HCT116 (cell line): ENCODE results near the gene WDR90. TPM values are rescaled to one million over a fixed set of nuclear protein-coding genes. Genes with fewer than 3 reads are reported as not detected.

Source experiments
- ATAC-seq: fragments of 200-7000 bp; cut with Tn5 transposase; 2 replicates; pipeline ENCODE4 v1.9.1; 2020; ENCODE audit warnings: mild to moderate bottlenecking, moderate library complexity
- BruUV-seq: library from RNA; stranded (reverse); fragments of 400-500 nt; replicated peaks from 2 replicates; lab custom pipeline; 2021; lab: Mats Ljungman, UMichigan
- CTCF ChIA-PET: fragments of 300-600 bp; sonication (Branson Sonifier 250); formaldehyde crosslinking; loops from one replicate; lab custom pipeline; 2021; ENCODE audit warnings: antibody characterized with exemption; lab: Charles Lee
- POLR2A ChIA-PET: fragments of 300-600, 350-600 bp; sonication (Branson Sonifier 250); formaldehyde crosslinking; loops from one replicate; lab custom pipeline; 2021; ENCODE audit warnings: antibody characterized with exemption; lab: Charles Lee
- RAD21 ChIA-PET, 2 experiments: fragments of 300-600 bp; sonication (Branson Sonifier 250); formaldehyde crosslinking; loops; one replicate each; lab custom pipeline; 2023; ENCODE audit warnings: low total read pairs in 2 of 2; ENCODE audit not compliant: uncharacterized antibody in 2 of 2, unreplicated experiment in 2 of 2, low non-redundant PET in 1 of 2; lab: Charles Lee
- DNase-seq: peaks from one replicate; pipeline ENCODE4 v3.0.0-alpha.2; 2010; ENCODE audit warnings: low read depth, low spot score
- H2AFZ ChIP-seq: fragments of 200-600 bp; shearing (Covaris generic), sonication (generic); 2 replicates; pipeline ENCODE4 v1.6.1; 2017; ENCODE audit warnings: low read depth, mixed run types, mixed read lengths, antibody characterized with exemption, low read length; ENCODE audit not compliant: poor library complexity, severe bottlenecking
- H3K27ac ChIP-seq: 2 replicates; pipeline ENCODE4 v1.5.1; 2012; ENCODE audit warnings: low read depth, low read length
- H3K27me3 ChIP-seq: fragments of 200-600 bp; sonication (generic); 2 replicates; pipeline ENCODE4 v1.6.1; 2016; ENCODE audit warnings: mixed run types, low read length, mixed read lengths; ENCODE audit not compliant: insufficient read depth
- H3K36me3 ChIP-seq, 2 experiments: fragments of 200-500 bp in 1 of 2; fragments of 200-600 bp in 1 of 2; sonication (Bioruptor generic) in 1 of 2; sonication (generic) in 1 of 2; 2 replicates each; pipeline versions ENCODE4 v1.5.1 to v1.6.1; 2014 to 2016; ENCODE audit warnings: low read length in 2 of 2, inconsistent platforms in 1 of 2, mixed read lengths in 1 of 2, mixed run types in 1 of 2; ENCODE audit not compliant: insufficient read depth in 2 of 2, control insufficient read depth in 1 of 2
- H3K4me1 ChIP-seq, 2 experiments: fragments of 200-600 bp in 1 of 2; sonication (generic) in 1 of 2; 2 replicates each; pipeline versions ENCODE4 v1.5.1 to v1.6.1; 2012 to 2017; ENCODE audit warnings: low read length in 2 of 2, inconsistent platforms in 1 of 2, mild to moderate bottlenecking in 1 of 2, mixed read lengths in 1 of 2, mixed run types in 1 of 2, moderate library complexity in 1 of 2; ENCODE audit not compliant: insufficient read depth in 2 of 2, control insufficient read depth in 1 of 2
- H3K4me2 ChIP-seq: fragments of 200-600 bp; sonication (generic); 2 replicates; pipeline ENCODE4 v1.6.1; 2017; ENCODE audit warnings: mixed run types, low read length, mixed read lengths
- H3K4me3 ChIP-seq, 2 experiments: fragments of 200-600 bp in 1 of 2; sonication (generic) in 1 of 2; replicated peaks in 1 of 2; 2 replicates each; pipeline ENCODE4 v1.5.1; 2011 to 2016; ENCODE audit warnings: low read length in 2 of 2, control low read depth in 1 of 2, low read depth in 1 of 2, mild to moderate bottlenecking in 1 of 2, mixed read lengths in 1 of 2, mixed run types in 1 of 2
- H3K79me2 ChIP-seq: fragments of 200-600 bp; sonication (generic); 2 replicates; pipeline ENCODE4 v1.6.1; 2017; ENCODE audit warnings: mild to moderate bottlenecking, mixed run types, low read length, moderate library complexity, mixed read lengths; ENCODE audit not compliant: insufficient read depth
- H3K9ac ChIP-seq: fragments of 200-600 bp; sonication (generic); 2 replicates; pipeline ENCODE4 v1.6.1; 2016; ENCODE audit warnings: low read length, mixed read lengths
- H3K9me2 ChIP-seq: fragments of 200-600 bp; sonication (generic), shearing (Covaris generic); 2 replicates; pipeline ENCODE4 v1.6.1; 2017; ENCODE audit warnings: mixed run types, mild to moderate bottlenecking, moderate library complexity; ENCODE audit not compliant: insufficient read depth
- H3K9me3 ChIP-seq, 2 experiments: fragments of 200-500 bp in 1 of 2; fragments of 200-600 bp in 1 of 2; sonication (Bioruptor generic) in 1 of 2; sonication (generic) in 1 of 2; 2 replicates each; pipeline ENCODE4 v1.6.1; 2014 to 2017; ENCODE audit warnings: low read length in 2 of 2, mixed read lengths in 2 of 2, inconsistent platforms in 1 of 2, low read depth in 1 of 2, mild to moderate bottlenecking in 1 of 2, mixed run types in 1 of 2, moderate library complexity in 1 of 2; ENCODE audit not compliant: control insufficient read depth in 1 of 2, insufficient read depth in 1 of 2
- H4K20me1 ChIP-seq: fragments of 200-600 bp; sonication (generic), shearing (Covaris generic); 2 replicates; pipeline ENCODE4 v1.6.1; 2017; ENCODE audit warnings: mixed run types, mild to moderate bottlenecking, moderate library complexity; ENCODE audit not compliant: insufficient read depth
- CBX3 ChIP-seq: IDR thresholded peaks from 2 replicates; pipeline ENCODE4 v1.6.1; 2012; ENCODE audit warnings: low read depth
- EGR1 ChIP-seq: IDR thresholded peaks from 2 replicates; pipeline ENCODE4 v1.6.1; 2012; ENCODE audit warnings: low read depth
- EZH2 ChIP-seq: fragments of 200-600 bp; sonication (generic); IDR thresholded peaks from 2 replicates; pipeline ENCODE4 v1.6.1; 2017; ENCODE audit warnings: antibody characterized with exemption, mixed run types
- EZH2phosphoT487 ChIP-seq: fragments of 200-600 bp; IDR thresholded peaks from 2 replicates; pipeline ENCODE4 v1.6.1; 2018; ENCODE audit warnings: antibody characterized with exemption, borderline replicate concordance
- JUND ChIP-seq: IDR thresholded peaks from 2 replicates; pipeline ENCODE4 v1.6.1; 2012
- MAX ChIP-seq: IDR thresholded peaks from 2 replicates; pipeline ENCODE4 v1.6.1; 2012
- RAD21 ChIP-seq: IDR thresholded peaks from 2 replicates; pipeline ENCODE4 v1.6.1; 2012; ENCODE audit warnings: low read depth, mild to moderate bottlenecking
- REST ChIP-seq: IDR thresholded peaks from 2 replicates; pipeline ENCODE4 v1.6.1; 2012; ENCODE audit warnings: low read depth
- SIN3A ChIP-seq: IDR thresholded peaks from 2 replicates; pipeline ENCODE4 v1.6.1; 2012; ENCODE audit warnings: low read depth
- SP1 ChIP-seq: IDR thresholded peaks from 2 replicates; pipeline ENCODE4 v1.6.1; 2012; ENCODE audit warnings: low read depth
- TCF7L2 ChIP-seq: IDR thresholded peaks from 2 replicates; pipeline ENCODE4 v1.7.0; 2011; ENCODE audit warnings: borderline replicate concordance, inconsistent platforms; ENCODE audit not compliant: insufficient read depth, insufficient read length; ENCODE audit errors: extremely low read depth
- ZFX ChIP-seq: fragments of 450-650 bp; IDR thresholded peaks from 2 replicates; pipeline ENCODE4 v1.6.1; 2017
- intact Hi-C: fragments of 100-400 bp; cut with micrococcal nuclease; formaldehyde crosslinking; loops from 2 replicates; pipeline ENCODE4 v1.10.0; 2022
- total RNA-seq: library from RNA; stranded (reverse); gene quantifications from one replicate; pipeline ENCODE4 v1.2.1, GENCODE V29; 2021; ENCODE audit not compliant: unreplicated experiment
- TF ChIP-seq, protein P1 (sequence below), 3 experiments: fragments of 200-600 bp in 1 of 3; sonication (generic) in 1 of 3; IDR thresholded peaks in 2 of 3; conservative IDR thresholded peaks in 1 of 3; 2 replicates each; pipeline ENCODE4 v1.5.1; 2012 to 2017; ENCODE audit warnings: low read depth in 2 of 3, low read length in 2 of 3, antibody characterized with exemption in 1 of 3, borderline replicate concordance in 1 of 3, control low read depth in 1 of 3, mild to moderate bottlenecking in 1 of 3, mixed read lengths in 1 of 3, mixed run types in 1 of 3, moderate library complexity in 1 of 3; ENCODE audit not compliant: insufficient read depth in 1 of 3
- TF ChIP-seq, protein P2 (sequence below): IDR thresholded peaks from 2 replicates; pipeline ENCODE4 v1.6.1; 2011; ENCODE audit warnings: mild to moderate bottlenecking, low read length, moderate library complexity; ENCODE audit not compliant: insufficient replicate concordance; ENCODE audit errors: extremely low read depth

The WDR90 gene
- total RNA-seq, 1 experiment from 2014 or later = 73.7 TPM

- ChIA-PET RAD21 (interaction anchor here in 1 of 2 experiments (0.6 kb wide), 1 partner anchor 536 kb away, joined by 3 read pairs; no protein-coding TSS in a partner anchor), POLR2A (no interaction called here), CTCF (no interaction called here)
- Histone ChIP-seq H3K9me2 (no peaks in the 10 kb centered on the region), H3K4me2 (no peak within 1 kb of the TSS), H3K27me3 (no peaks in the 10 kb centered on the region), H3K79me2 (peaks cover 3% of the 10 kb centered on the region; the same call in 1 of the 2 replicates), H3K4me1 (peaks cover 0 to 7% of the 10 kb centered on the region in 2 experiments; a peak in 1 of 4 replicates), H3K9ac (no peak within 1 kb of the TSS), H3K4me3 (no peak within 1 kb of the TSS), H3K27ac (no peak within 1 kb of the TSS), H2AFZ (no peak within 1 kb of the TSS), H3K36me3 (peaks cover 0 to 4% of the 10 kb centered on the region in 2 experiments; a peak in 1 of 4 replicates), H3K9me3 (no peaks in the 10 kb centered on the region), H4K20me1 (no peaks in the 10 kb centered on the region)
- ATAC-seq (no peak), DNase-seq (no peak)
- TF ChIP-seq ZFX = no peak
- no peak for TF ChIP-seq RAD21
- no peak for TF ChIP-seq EZH2phosphoT487
- no peak for TF ChIP-seq SIN3A
- TF ChIP-seq SP1 = no peak
- TF ChIP-seq, protein P1, sequence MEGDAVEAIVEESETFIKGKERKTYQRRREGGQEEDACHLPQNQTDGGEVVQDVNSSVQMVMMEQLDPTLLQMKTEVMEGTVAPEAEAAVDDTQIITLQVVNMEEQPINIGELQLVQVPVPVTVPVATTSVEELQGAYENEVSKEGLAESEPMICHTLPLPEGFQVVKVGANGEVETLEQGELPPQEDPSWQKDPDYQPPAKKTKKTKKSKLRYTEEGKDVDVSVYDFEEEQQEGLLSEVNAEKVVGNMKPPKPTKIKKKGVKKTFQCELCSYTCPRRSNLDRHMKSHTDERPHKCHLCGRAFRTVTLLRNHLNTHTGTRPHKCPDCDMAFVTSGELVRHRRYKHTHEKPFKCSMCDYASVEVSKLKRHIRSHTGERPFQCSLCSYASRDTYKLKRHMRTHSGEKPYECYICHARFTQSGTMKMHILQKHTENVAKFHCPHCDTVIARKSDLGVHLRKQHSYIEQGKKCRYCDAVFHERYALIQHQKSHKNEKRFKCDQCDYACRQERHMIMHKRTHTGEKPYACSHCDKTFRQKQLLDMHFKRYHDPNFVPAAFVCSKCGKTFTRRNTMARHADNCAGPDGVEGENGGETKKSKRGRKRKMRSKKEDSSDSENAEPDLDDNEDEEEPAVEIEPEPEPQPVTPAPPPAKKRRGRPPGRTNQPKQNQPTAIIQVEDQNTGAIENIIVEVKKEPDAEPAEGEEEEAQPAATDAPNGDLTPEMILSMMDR (IDR thresholded peaks at IDR 0.05 in 2 of 3, conservative IDR thresholded peaks at IDR 0.05 in 1 of 3; ENCODE audit: borderline replicate concordance in 1 of 3, insufficient read depth in 1 of 3, low read depth in 2 of 3, low read length in 2 of 3) = no peak
- TF ChIP-seq TCF7L2 = no peak
- no peak for TF ChIP-seq EGR1
- TF ChIP-seq, protein P2, sequence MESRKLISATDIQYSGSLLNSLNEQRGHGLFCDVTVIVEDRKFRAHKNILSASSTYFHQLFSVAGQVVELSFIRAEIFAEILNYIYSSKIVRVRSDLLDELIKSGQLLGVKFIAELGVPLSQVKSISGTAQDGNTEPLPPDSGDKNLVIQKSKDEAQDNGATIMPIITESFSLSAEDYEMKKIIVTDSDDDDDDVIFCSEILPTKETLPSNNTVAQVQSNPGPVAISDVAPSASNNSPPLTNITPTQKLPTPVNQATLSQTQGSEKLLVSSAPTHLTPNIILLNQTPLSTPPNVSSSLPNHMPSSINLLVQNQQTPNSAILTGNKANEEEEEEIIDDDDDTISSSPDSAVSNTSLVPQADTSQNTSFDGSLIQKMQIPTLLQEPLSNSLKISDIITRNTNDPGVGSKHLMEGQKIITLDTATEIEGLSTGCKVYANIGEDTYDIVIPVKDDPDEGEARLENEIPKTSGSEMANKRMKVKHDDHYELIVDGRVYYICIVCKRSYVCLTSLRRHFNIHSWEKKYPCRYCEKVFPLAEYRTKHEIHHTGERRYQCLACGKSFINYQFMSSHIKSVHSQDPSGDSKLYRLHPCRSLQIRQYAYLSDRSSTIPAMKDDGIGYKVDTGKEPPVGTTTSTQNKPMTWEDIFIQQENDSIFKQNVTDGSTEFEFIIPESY = no peak
- TF ChIP-seq MAX = no peak
- TF ChIP-seq EZH2 = no peak
- no peak for TF ChIP-seq REST
- no peak for TF ChIP-seq JUND
- TF ChIP-seq CBX3 = no peak
- intact Hi-C loops = no loop called here
- no TSS peak for BruUV-seq
These were observed 26.1 kb downstream of the WDR90 start, which contains the start of gene RHBDL1 for GRCh38 chr16:674968-675883. RHBDL1 (plus strand) TSS chr16:675671; CDS start chr16:675791, 120 bp downstream.
